ENCODE measurements around the gene MBTPS2. TPM values are rescaled to one million over a fixed set of nuclear protein-coding genes. Genes with fewer than 3 reads are reported as not detected.

MBTPS2 gene
- total and polyA plus RNA-seq, 4 donors: 12.1 to 34.7 (median 29.8) TPM

DNA sequence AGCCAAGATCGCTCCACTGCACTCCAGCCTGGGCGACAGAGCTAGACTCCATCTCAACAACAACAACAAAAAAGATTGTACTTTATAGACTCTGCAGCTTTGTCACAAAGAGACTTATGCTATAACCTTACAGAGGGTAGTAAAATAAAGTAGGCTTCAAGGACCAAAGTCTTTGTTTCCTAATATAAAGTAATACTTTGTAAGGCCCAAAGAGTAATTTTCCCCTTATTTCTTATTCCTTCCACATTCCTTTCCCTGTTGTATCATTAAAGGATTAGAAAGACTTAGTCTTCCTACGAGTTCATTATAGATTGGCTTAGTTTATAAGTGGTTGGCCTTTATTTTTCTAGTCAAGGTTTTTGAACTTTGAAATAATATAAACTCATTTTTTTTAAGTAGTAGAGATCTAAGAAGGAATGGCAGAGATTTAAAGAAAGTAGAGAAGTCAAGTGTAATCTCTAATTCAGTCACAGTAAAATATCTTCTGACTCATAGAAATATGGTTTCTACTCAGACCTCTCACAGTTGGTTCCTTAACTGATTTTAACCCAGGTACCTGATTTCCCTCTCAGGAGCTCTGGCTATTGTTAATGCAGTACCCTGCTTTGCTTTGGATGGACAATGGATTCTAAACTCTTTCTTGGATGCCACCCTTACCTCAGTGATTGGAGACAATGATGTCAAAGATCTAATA lies 42.6 kb downstream of the MBTPS2 start:
- Histone ChIP-seq H3K27me3 (ENCODE audit: control insufficient read depth, insufficient read depth, low read length) (no peaks in the 10 kb centered on the region), H3K4me1 (ENCODE audit: control insufficient read depth, insufficient read depth, low read length) (no peaks in the 10 kb centered on the region), H3K9me3 (ENCODE audit: control insufficient read depth, insufficient read depth, low read length) (no peaks in the 10 kb centered on the region), H3K27ac (ENCODE audit: low read depth, low read length) (no peak overlapping the region), H3K36me3 (ENCODE audit: control insufficient read depth, insufficient read depth, low read length) (no peaks in the 10 kb centered on the region), H3K4me3 (ENCODE audit: low read depth, low read length) (no peak overlapping the region)
- DNase-seq (ENCODE audit: low read depth in 4 of 6, low spot score in 6 of 6): no peak
- WGBS (ENCODE audit: insufficient coverage): no CpG with 5 or more reads among the region's 3 CpGs

- Histone ChIP-seq H3K27me3 (ENCODE audit: control insufficient read depth, insufficient read depth, low read length) (no peaks in the 10 kb centered on the region), H3K9me3 (ENCODE audit: control insufficient read depth, insufficient read depth, low read length) (no peaks in the 10 kb centered on the region), H3K4me1 (ENCODE audit: control insufficient read depth, insufficient read depth, low read length) (no peaks in the 10 kb centered on the region), H3K4me3 (ENCODE audit: low read depth, low read length) (no peak overlapping the region), H3K27ac (ENCODE audit: low read depth, low read length) (no peak overlapping the region), H3K36me3 (ENCODE audit: control insufficient read depth, insufficient read depth, low read length) (no peaks in the 10 kb centered on the region)
- DNase-seq (ENCODE audit: low read depth in 4 of 6, low spot score in 6 of 6): peak in 1 of 6 donors; percentile 5
- WGBS (ENCODE audit: insufficient coverage): 76% methylated on average over 3 of the region's 5 CpGs
These were observed 43.8 kb downstream of the MBTPS2 start for GRCh38 chrX:21883258-21883657.

GRCh38 chrX:21885568-21885967 lies 46.2 kb downstream of the MBTPS2 start:
- H3K27ac ChIP-seq (ENCODE audit: low read depth, low read length): no peak overlapping the region
- H3K36me3 ChIP-seq (ENCODE audit: control insufficient read depth, insufficient read depth, low read length): no peaks in the 10 kb centered on the region
- no CpG with 5 or more reads among the region's 1 CpG for WGBS (ENCODE audit: insufficient coverage)
- no peaks in the 10 kb centered on the region for H3K4me1 ChIP-seq (ENCODE audit: control insufficient read depth, insufficient read depth, low read length)
- DNase-seq (ENCODE audit: low read depth in 4 of 6, low spot score in 6 of 6): no peak
- H3K27me3 ChIP-seq (ENCODE audit: control insufficient read depth, insufficient read depth, low read length): no peaks in the 10 kb centered on the region
- no peak overlapping the region for H3K4me3 ChIP-seq (ENCODE audit: low read depth, low read length)
- no peaks in the 10 kb centered on the region for H3K9me3 ChIP-seq (ENCODE audit: control insufficient read depth, insufficient read depth, low read length)

- no peak overlapping the region for H3K27ac ChIP-seq (ENCODE audit: low read depth, low read length)
- H3K36me3 ChIP-seq (ENCODE audit: control insufficient read depth, insufficient read depth, low read length): no peaks in the 10 kb centered on the region
- DNase-seq (ENCODE audit: low read depth in 4 of 6, low spot score in 6 of 6): peak in 2 of 6 donors; percentile 6 to 8
- no CpG with 5 or more reads among the region's 2 CpGs for WGBS (ENCODE audit: insufficient coverage)
- no peaks in the 10 kb centered on the region for H3K9me3 ChIP-seq (ENCODE audit: control insufficient read depth, insufficient read depth, low read length)
- no peak overlapping the region for H3K4me3 ChIP-seq (ENCODE audit: low read depth, low read length)
- no peaks in the 10 kb centered on the region for H3K27me3 ChIP-seq (ENCODE audit: control insufficient read depth, insufficient read depth, low read length)
- no peaks in the 10 kb centered on the region for H3K4me1 ChIP-seq (ENCODE audit: control insufficient read depth, insufficient read depth, low read length)
These were observed 65.9 kb downstream of the MBTPS2 start for GRCh38 chrX:21905313-21905712.

DNA sequence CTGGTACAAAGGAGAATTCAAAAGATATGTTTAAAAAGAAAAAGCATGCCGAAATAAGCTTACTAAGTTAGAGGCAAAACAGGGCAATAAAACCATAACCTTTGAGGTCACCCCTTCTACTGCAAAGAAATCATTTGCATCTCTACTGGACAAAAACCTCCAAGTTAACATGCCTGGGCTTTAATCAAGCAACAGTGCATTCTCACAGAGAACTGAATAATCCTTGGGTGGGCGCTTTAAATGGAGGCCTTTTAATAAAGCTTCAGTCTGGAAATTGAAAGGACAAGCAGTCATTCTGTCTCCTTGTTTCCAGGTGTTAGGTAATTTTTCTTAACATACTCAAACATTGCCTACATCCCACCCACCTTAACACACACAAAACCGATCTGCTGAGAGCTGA lies 66.5 kb downstream of the MBTPS2 start:
- H3K9me3 ChIP-seq (ENCODE audit: control insufficient read depth, insufficient read depth, low read length): no peaks in the 10 kb centered on the region
- H3K4me1 ChIP-seq (ENCODE audit: control insufficient read depth, insufficient read depth, low read length): no peaks in the 10 kb centered on the region
- H3K27ac ChIP-seq (ENCODE audit: low read depth, low read length): no peak overlapping the region
- H3K36me3 ChIP-seq (ENCODE audit: control insufficient read depth, insufficient read depth, low read length): no peaks in the 10 kb centered on the region
- H3K4me3 ChIP-seq (ENCODE audit: low read depth, low read length): no peak overlapping the region
- WGBS (ENCODE audit: insufficient coverage): no CpG with 5 or more reads among the region's 3 CpGs
- DNase-seq (ENCODE audit: low read depth in 4 of 6, low spot score in 6 of 6): peak in 2 of 6 donors; percentile 16 to 41
- H3K27me3 ChIP-seq (ENCODE audit: control insufficient read depth, insufficient read depth, low read length): no peaks in the 10 kb centered on the region

GRCh38 chrX:21907260-21907659 lies 67.8 kb downstream of the MBTPS2 start:
- H3K27me3 ChIP-seq (ENCODE audit: control insufficient read depth, insufficient read depth, low read length): no peaks in the 10 kb centered on the region
- no peaks in the 10 kb centered on the region for H3K9me3 ChIP-seq (ENCODE audit: control insufficient read depth, insufficient read depth, low read length)
- DNase-seq (ENCODE audit: low read depth in 4 of 6, low spot score in 6 of 6): peak in 2 of 6 donors; percentile 27 to 71
- peak overlapping the region; percentile 64 for H3K27ac ChIP-seq (ENCODE audit: low read depth, low read length)
- no CpG with 5 or more reads among the region's 1 CpG for WGBS (ENCODE audit: insufficient coverage)
- H3K36me3 ChIP-seq (ENCODE audit: control insufficient read depth, insufficient read depth, low read length): no peaks in the 10 kb centered on the region
- no peaks in the 10 kb centered on the region for H3K4me1 ChIP-seq (ENCODE audit: control insufficient read depth, insufficient read depth, low read length)
- H3K4me3 ChIP-seq (ENCODE audit: low read depth, low read length): no peak overlapping the region

GRCh38 chrX:21911481-21911880 lies 72.1 kb downstream of the MBTPS2 start:
- DNase-seq (ENCODE audit: low read depth in 4 of 6, low spot score in 6 of 6): no peak
- WGBS (ENCODE audit: insufficient coverage): 83% methylated on average over 2 of the region's 4 CpGs
- H3K4me1 ChIP-seq (ENCODE audit: control insufficient read depth, insufficient read depth, low read length): no peaks in the 10 kb centered on the region
- no peaks in the 10 kb centered on the region for H3K9me3 ChIP-seq (ENCODE audit: control insufficient read depth, insufficient read depth, low read length)
- no peaks in the 10 kb centered on the region for H3K36me3 ChIP-seq (ENCODE audit: control insufficient read depth, insufficient read depth, low read length)
- H3K27me3 ChIP-seq (ENCODE audit: control insufficient read depth, insufficient read depth, low read length): no peaks in the 10 kb centered on the region
- H3K4me3 ChIP-seq (ENCODE audit: low read depth, low read length): no peak overlapping the region
- no peak overlapping the region for H3K27ac ChIP-seq (ENCODE audit: low read depth, low read length)

GRCh38 chrX:21912220-21912619 lies 72.8 kb downstream of the MBTPS2 start:
- no peak for DNase-seq (ENCODE audit: low read depth in 4 of 6, low spot score in 6 of 6)
- Histone ChIP-seq H3K4me1 (ENCODE audit: control insufficient read depth, insufficient read depth, low read length) (no peaks in the 10 kb centered on the region), H3K9me3 (ENCODE audit: control insufficient read depth, insufficient read depth, low read length) (no peaks in the 10 kb centered on the region), H3K27me3 (ENCODE audit: control insufficient read depth, insufficient read depth, low read length) (no peaks in the 10 kb centered on the region), H3K27ac (ENCODE audit: low read depth, low read length) (no peak overlapping the region), H3K4me3 (ENCODE audit: low read depth, low read length) (no peak overlapping the region), H3K36me3 (ENCODE audit: control insufficient read depth, insufficient read depth, low read length) (no peaks in the 10 kb centered on the region)
- WGBS (ENCODE audit: insufficient coverage): 67% methylated on average over 1 of the region's 1 CpG

- Histone ChIP-seq H3K36me3 (ENCODE audit: control insufficient read depth, insufficient read depth, low read length) (no peaks in the 10 kb centered on the region), H3K9me3 (ENCODE audit: control insufficient read depth, insufficient read depth, low read length) (no peaks in the 10 kb centered on the region), H3K4me1 (ENCODE audit: control insufficient read depth, insufficient read depth, low read length) (no peaks in the 10 kb centered on the region), H3K27ac (ENCODE audit: low read depth, low read length) (no peak overlapping the region), H3K4me3 (ENCODE audit: low read depth, low read length) (no peak overlapping the region), H3K27me3 (ENCODE audit: control insufficient read depth, insufficient read depth, low read length) (no peaks in the 10 kb centered on the region)
- 81% methylated on average over 3 of the region's 4 CpGs for WGBS (ENCODE audit: insufficient coverage)
- no peak for DNase-seq (ENCODE audit: low read depth in 4 of 6, low spot score in 6 of 6)
These were observed 73.6 kb downstream of the MBTPS2 start for GRCh38 chrX:21912989-21913388.

DNA sequence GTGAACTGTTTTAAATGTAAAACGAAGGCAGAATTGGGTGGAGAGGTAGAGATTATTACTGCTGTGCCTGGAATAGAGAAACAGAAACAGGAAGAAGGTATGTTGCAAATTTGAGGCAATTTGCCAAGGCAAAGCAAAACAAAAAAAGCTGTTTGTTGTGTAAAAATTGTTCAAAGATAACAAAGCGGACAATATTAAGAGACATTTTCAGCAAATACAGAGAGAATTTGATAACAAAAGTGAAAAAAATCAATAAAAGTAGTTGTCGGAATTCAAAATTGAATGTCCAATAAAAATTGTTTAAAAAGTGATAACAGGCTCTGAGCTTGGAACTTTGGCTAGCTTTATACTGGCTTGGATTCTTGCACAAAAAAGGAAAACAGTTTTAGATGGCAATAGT lies 86.7 kb downstream of the MBTPS2 start:
- Histone ChIP-seq H3K4me1 (ENCODE audit: control insufficient read depth, insufficient read depth, low read length) (no peaks in the 10 kb centered on the region), H3K27ac (ENCODE audit: low read depth, low read length) (no peak overlapping the region), H3K36me3 (ENCODE audit: control insufficient read depth, insufficient read depth, low read length) (no peaks in the 10 kb centered on the region), H3K4me3 (ENCODE audit: low read depth, low read length) (no peak overlapping the region), H3K27me3 (ENCODE audit: control insufficient read depth, insufficient read depth, low read length) (no peaks in the 10 kb centered on the region), H3K9me3 (ENCODE audit: control insufficient read depth, insufficient read depth, low read length) (no peaks in the 10 kb centered on the region)
- no peak for DNase-seq (ENCODE audit: low read depth in 4 of 6, low spot score in 6 of 6)
- WGBS (ENCODE audit: insufficient coverage): 100% methylated on average over 1 of the region's 3 CpGs
